NCI-H748 treated with DMSO at 0.1 percent for 48 hours (cell line): Measurements from ENCODE around the gene KCNQ4.

Source experiments
- DNase-seq: peaks from one replicate; lab custom pipeline; 2025; lab: John Stamatoyannopoulos, UW

Gene KCNQ4

DNA sequence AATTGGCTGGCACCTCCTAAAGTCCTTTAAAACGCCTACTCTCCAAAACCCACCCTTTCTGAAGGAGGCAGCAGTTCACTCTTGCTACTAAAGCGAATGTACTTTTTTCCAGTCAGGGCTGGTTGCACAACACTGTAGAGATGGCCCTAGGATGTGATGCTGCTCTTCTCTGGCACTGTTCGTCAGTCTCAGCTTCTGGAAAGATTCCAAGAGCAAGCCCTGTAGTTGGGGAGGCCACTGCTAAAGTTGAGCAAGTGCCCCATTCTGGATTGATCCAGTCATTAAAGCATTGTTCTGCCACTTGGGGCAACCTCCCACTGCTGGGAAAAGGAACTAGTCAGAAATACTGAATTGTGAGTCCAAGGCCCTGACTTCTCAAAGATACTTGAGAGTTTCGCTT is 28.5 kb upstream of the KCNQ4 start:
- no peak for DNase-seq

DNA sequence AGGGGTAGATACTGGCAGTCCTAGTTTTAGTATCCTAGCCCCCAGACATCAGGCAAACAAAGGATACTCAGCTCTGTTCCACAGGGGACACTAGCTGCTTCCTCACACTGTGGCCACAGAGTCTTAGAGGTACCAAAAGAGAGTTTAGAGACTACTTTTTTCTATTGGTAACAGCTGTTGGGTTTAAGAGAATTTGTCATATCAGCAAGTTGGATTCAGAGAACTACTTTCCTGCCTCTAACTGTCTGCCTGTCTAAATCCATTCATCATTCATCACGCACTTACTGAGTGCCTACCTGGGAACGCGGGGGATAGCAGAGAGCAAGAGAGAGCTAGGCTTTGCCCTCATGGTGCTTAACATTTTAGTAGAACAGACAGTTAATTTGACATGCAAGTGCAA is 27.1 kb upstream of the KCNQ4 start:
- DNase-seq: no peak

DNA sequence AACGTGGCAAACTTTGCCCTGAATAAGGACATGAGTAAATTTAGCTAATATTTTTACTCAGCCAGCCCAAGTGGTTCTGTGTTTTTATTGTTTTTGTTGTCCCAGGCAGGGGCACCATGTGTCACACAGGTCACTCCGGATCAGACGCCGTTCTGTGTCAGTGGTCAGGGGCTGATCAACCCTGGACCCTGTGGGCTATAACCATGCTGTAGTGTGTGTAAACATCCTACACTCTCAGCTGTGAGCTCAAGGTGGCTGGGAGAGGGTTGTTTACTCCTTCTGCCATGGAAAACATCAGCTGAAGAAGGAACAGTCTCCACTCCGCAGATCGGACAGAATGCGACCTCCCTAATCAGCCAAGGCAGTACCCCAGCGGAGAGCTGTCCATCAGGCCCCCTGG is 26.5 kb upstream of the KCNQ4 start:
- DNase-seq: no peak

DNA sequence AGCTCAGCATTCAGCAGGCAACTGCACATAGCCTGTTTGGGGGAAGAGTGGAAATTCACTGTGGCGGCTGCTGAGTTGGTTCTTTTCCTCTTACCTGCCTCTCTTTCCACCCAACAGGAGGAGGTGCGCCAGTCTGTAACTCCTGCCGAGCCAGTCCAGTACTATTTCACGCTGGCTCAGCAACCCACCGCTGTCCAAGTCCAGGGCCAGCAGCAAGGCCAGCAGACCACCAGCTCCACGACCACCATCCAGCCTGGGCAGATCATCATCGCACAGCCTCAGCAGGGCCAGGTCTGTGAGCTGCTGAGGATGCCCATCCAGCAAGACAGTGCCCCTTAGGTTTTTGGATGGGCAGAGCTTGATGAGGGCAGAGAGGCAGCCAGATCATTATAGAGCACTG is 25.6 kb upstream of the KCNQ4 start:
- no peak for DNase-seq

DNA sequence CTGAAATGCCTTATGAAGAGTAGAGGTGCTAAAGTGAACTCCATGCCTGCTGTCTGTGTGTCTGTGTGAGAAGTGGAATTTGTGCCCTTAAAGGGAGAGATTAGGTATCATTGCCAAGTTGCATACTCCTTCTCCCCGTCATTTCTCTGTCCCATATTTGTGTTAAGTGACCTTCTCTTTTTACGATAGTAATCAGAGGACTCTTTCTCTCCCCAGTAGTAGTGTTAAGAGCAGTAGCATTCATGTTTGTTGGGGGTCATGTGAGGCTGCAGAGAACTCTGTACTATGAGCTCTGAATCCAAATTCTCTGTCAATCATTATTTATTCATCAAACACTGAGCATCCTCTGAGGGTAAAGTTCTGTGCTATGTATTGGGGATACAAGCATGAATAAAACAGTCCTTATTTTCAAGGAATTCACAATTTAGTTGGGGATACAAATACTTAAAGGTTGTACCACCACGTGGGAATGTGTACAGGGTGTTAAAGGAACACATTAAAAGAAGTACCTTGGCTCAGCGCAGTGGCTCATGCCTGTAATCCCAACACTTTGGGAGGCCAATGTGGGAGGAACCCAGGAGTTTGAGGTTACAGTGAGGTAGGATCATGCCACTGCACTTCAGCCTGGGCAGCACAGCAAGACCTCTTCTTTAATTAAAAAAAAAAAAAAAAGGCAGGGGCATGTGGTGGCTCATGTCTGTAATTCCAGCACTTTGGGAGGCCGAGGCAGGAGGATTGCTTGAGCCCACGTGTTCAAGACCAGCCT is 24.8 kb upstream of the KCNQ4 start:
- DNase-seq: no peak

DNA sequence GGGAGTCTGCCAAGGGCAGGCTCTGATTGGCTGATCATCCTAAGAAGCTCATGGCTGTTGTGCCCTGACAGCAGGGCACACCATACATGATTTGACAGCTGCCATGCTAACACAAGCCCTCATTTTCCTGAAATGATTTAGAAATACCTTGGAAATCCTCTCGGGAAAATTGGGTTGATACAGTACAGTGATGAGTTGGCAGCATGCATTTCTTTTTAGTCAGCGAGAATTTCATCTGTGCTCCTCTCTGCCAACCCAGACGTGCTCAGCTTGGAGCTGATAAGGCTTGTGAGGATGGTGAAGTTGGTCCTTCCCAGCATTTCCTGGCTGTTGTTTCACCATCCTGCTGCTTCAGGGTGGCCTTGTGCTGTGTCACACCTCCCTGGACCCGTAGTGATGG is 22.6 kb upstream of the KCNQ4 start:
- no peak for DNase-seq

DNA sequence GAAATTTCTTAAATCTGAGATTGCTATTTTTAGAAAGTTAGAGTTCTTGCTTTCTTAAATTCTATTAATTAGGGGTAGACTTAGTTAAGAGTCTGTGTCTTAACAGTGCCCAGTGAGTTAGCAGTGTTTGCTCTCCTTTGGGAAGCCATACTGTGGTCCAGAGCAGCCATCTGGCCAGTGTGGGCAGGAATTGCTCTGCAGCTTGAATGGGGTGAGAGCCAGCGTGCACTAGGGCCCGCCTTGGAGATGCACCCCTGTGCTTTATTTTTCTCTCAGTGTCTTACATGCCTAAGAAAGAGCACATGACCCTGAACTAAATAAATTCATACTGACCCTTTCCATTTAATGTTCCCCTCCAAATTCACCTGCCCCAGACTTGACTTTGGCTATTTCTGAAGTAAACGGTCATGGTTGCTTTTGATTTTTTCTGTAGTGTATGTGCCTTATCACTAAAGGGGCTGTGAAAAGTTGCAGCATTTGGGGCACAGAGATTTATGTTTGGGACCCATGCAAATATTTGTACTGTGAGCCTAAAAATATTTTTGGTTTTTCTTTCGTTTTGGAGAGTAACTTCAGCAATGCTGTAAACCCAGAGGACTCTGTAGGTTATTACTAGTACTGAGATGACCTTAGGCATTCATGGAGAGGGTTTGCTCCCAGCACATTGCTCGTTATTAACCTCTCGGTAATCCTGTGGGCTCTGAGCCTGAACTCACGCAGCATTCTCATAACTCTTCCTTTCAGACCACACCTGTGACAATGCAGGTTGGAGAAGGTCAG is 21.3 kb upstream of the KCNQ4 start:
- no peak for DNase-seq

DNA sequence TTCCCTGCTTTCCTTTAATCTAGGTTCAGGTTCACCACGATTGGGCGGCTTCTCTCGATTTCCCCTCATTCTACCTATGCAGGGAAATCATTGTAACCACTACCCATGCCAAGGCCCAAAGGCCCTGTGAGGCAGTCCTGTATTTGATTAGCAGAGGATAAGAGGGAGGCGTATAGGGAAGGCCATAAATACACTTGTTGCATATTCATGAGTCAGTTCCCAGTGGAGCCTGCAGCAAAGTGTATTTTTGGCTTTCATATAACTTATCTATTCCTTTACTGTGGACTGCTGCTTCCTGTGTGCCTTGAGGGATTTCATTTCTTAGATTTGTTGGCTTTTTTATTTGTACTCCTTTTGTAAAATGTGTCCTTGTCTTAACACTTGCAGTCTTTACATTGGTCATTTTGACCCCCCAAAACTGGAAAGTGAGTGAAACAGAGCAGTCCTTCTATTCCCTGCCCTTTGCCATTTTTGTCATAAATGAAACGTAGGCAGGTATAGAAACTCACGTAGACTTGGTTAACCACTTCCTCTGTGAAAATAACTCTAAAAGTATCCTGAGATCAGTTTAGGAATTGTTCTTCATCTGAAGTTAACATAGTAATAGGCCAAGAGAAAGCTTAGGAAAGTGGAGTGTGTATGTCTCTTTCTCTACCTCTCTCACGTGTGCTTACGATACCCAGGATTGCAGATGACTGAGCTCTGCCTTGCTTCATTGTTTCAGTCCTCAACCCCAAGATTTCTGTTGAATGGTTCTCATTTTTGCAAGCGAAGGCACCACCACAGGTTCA is 19.6 kb upstream of the KCNQ4 start:
- DNase-seq: no peak

DNA sequence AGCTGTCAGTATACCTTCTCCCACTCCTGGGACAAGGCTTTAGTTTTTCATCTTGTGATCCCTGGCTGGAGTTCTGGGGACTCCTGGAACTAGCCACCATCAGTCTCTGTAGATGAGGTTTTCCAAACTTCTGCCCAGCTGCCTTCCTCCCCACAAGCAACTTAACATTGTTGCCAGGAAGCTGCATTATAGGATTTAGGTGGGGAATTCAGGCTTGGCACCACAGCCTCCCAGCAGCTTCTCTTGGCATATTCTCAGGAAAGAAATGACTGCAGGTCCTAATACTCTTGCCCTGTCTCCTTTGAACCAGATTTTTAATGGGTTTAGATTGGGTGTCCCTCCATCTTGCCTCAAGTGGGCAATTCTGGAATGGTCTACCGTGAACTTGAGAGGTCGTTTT is 18.6 kb upstream of the KCNQ4 start:
- no peak for DNase-seq

DNA sequence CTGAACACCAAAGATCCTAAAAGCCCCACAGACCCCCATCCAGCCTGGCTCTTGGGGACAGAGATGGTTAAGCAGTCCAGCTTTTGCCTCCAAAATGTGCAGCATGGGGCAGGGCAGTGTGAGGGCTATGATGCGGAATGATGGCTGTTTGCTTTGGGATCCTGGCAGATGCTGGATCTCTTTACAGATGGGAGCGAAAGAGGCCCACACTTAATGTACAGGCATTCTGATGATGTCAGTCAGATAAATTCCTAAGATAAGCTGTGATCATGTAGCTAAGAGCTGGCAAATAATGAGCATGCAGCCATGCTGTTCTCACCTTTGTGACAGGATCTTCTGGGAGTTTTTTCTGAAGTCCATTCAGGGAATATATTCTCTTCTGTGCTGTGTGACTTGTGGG is 17.6 kb upstream of the KCNQ4 start:
- no peak for DNase-seq

DNA sequence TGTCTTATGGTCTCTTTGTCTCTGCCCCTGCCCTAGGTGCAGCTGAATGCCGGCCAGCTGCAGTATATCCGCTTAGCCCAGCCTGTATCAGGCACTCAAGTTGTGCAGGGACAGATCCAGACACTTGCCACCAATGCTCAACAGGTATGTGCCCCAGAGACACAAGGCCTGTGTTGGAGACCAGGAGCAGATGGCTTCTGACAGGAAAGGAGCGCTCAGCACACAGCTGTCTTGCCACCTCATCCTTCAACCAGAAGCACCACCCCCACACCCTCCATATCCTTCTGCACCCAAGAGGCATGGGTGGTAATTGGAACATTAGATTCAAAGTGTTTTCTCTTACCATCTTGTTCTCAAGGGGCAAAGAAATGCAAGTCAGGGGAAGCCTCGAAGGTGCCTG is 17.0 kb upstream of the KCNQ4 start:
- no peak for DNase-seq

DNA sequence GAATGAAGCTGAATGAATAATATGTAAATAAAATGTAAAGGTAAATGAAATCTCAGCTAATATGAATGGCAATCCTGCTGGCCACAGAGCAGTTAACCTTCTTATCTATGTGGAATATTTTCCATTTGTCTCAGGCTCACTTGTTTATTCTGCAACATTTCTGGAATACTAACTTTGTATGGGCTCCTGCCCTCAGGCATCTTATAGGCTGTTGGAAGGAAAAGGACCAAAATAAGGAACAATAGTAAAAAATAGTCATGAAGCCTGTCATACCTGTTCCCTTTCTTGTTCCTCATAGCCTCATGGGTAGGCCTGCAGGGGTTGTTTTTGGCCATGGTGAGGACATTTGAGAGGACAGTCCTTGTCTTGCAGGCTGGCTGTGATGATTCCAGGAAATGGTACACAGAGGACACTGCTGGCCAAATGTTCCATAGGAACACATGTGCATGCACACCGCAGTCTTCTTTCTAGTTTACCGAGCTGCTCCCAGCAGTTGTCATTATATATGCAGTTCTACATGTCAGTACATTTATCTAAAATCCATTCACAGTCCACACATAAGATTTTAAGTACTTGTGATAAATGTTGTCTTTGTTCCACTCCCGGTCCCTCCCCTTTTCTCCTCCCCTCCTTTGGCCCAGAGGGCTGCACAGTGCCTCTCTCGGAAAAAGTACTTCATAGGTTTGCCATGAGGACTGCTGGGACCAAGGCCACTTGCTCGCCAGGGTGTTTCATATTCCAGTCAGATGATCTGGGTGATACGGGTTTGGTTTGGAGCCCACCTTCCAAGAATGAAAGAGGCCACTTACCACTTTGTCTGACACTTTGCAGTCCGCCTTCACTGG is 15.2 kb upstream of the KCNQ4 start:
- DNase-seq: no peak

DNA sequence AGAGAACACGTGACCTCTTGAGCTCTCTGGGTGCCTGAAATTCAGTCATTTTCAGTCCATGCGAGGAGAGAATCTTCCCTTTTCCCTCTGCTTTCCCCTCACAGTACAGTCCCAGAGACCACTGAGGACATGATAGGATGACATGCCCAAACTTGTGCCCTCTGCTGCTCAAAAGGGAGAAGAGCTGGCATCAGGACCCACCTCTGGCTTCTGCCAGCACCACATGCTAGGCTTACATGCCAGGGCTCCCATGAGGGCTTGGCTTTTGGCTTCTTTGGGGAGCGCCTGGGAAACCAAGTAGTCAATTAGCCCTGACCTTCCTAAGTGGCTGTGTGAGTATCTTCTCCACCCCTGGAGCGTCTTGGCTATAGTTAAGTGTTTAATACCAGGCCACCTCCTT is 13.8 kb upstream of the KCNQ4 start:
- DNase-seq: no peak

DNA sequence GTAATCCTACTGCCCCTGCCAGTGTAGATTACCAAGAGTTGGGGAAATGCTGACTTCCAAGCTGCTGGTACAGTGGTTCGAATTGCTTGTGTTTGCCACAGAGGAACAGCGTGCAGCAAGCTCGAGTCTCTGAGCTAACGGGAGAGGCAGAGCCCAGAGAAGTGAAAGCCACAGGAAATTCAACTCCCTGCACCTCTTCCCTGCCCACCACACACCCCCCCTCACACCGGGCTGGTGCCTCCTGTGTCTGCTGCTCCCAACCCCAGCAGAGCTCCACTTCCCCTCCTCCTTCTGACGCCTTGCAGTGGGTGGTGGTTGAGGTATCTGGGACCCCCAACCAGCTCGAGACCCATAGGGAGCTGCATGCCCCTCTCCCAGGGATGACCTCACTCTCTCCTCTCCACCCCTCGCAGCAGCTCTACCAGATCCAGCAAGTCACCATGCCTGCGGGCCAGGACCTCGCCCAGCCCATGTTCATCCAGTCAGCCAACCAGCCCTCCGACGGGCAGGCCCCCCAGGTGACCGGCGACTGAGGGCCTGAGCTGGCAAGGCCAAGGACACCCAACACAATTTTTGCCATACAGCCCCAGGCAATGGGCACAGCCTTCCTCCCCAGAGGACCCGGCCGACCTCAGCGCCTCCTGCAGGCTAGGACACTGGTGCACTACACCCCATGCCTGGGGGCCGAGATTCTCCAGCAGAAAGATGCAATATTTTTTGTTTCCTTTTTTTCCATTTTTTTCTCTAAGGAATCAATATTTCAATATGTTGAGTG is 13.1 kb upstream of the KCNQ4 start:
- DNase-seq: no peak

DNA sequence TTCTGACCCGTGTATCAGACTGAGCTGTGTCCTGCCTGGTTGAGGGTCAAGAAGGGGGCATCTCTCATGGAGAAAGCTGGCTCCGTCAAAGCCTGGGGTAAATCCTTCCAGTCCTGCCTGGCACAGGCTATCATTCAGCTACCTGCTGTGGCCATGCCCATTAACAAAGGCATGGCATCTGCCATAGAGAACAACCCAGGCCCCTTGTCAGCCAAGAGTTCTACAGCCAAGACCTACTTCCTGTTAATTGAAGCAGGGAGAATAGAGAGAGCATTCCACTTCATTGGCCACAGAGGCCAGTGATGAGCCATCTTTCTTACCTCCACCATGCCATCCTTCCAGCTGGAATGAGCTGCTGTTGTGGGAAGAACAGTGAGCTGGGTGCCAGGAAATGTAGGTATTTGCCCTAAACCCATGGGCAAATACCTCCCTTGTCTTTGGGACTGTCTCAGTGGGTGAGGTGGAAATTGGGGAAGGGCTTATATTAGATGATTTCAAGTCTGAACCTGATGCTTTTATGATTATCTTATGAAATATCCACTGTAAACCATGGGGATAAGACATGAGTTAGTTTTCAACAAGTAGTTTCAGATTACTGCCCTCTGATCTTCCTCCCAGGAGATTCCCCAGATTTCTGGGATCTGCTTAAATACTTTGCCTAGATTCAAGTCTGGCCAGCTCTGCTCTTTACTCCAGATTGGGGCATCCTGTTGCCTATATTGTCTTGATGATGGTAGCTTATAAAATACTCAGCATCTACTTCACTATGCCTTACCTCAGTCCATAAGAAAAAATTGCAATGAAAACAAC is 11.2 kb upstream of the KCNQ4 start:
- DNase-seq: no peak

DNA sequence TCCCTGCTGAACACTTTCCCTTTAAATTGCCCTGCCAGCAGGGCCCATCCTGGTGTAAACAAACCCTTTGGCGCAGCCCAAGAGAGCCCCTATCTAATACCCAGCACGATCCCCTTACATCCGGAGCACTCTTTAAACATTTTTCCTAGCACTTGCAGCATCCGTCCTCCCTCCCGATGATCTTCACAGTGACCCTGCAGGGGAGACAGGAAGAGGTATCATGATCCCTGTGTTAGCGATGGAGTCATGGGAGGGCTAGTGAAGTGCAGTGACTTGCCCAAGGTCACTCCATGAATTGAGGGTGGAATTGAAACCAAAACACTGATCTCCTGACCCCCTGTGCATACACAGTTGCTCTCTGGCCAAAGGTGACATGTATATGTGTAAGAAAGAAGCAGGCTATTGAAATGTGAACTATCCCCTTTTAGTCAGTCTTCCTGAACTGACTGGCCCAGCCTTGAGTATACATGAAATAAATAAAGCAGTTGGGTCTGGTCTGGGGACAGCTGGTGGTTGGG is 9.8 kb upstream of the KCNQ4 start:
- DNase-seq: no peak

DNA sequence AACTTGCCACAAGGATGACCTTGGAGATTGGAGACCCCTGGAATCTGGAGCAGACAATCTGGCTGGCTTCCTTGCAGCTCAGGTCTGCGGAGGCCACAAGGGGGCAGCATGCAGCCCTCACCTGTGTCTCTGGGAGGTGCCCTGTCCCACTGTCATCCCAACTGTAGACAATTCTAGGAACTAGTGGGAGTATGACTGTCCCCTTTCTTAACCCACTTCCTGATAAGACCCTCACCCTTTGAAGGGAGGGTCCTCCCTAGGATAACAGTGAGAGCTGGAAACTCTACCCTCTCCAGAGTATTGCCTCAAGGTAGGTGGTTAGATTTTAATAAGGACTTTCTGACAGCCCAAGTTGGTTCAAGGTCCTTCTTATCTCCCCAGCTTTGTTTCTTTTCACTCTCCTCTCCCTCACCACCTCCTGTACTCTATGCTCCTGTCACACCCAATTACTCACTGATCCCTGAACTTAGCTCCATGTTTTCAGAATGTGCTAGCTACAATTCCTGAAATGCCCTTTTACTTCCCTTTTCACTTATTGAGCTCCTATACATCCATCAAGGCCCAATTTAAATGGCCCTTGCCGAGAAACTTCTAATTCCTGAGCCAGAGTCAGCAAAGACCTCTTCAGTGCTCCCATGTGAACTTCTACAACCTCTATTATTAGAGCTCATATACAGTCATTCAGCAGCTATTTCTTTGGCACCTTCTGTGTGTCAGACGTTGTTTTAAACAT is 9.2 kb upstream of the KCNQ4 start:
- peak; percentile 93 for DNase-seq

DNA sequence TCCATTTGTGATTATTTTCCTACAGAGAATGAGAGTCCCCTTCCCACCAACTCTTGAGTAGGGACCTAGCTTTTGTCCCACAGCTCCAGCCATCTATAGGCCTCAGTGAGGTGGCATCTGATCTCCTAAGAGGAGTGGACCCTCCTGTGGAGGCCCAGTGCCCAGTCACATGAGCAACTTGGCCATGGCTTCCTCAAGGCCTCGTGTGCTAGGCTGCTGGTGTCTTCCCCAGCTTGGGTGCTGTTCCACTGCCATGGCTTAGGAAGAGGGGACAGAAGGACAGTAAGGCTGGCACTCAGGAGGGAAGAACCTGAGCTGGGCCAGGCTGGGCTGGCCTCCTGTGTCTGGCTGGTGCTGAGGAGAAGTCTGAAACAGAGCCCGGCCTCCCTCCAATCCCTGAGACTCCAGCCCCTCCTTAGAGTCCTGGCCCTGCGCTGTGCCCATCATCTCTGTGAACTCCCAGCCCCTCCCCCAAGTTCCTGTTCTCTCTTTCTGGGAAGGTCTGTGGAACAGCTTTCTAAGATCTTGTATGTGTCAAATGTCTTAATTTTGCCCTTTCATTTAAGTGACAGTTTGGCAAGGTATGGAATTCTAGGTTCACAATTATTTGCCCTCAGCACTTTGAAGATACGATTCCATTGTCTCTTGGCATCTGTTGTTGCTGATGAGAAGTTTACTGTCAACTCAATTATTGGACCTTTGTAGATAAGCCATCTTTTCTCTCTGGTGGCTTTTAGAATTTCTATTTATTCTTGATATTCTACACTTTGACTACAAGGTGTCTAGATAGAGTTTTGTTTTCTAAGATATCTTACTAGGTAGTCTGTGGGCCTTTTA is 7.1 kb upstream of the KCNQ4 start:
- DNase-seq: no peak
